H1 (cell line): ENCODE measurements around the gene NEK11. TPM values are rescaled to one million over a fixed set of nuclear protein-coding genes. Genes with fewer than 3 reads are reported as not detected.

Source experiments
- ASH2L ChIP-seq: fragments of 200-600, 300-600 bp; sonication (generic); IDR thresholded peaks from one replicate; pipeline ENCODE4 v1.7.1; 2017; ENCODE audit warnings: low read length
- FOSL1 ChIP-seq: IDR thresholded peaks from 2 replicates; pipeline ENCODE4 v1.6.1; 2011; ENCODE audit warnings: mild to moderate bottlenecking, low read depth, low read length, moderate library complexity; ENCODE audit not compliant: insufficient read depth
- GABPA ChIP-seq: IDR thresholded peaks from 2 replicates; pipeline ENCODE4 v1.6.1; 2011; ENCODE audit warnings: mild to moderate bottlenecking, low read length, moderate library complexity, borderline replicate concordance; ENCODE audit not compliant: insufficient read depth
- KDM4A ChIP-seq: IDR thresholded peaks from one replicate; pipeline ENCODE4 v1.7.1; 2012; ENCODE audit warnings: low read depth, mild to moderate bottlenecking, moderate library complexity, low read length, inconsistent platforms; ENCODE audit not compliant: severe bottlenecking
- NANOG ChIP-seq: IDR thresholded peaks from 2 replicates; pipeline ENCODE4 v1.6.1; 2011; ENCODE audit warnings: low read length, low read depth, mild to moderate bottlenecking, inconsistent platforms; ENCODE audit not compliant: insufficient read depth, poor library complexity, severe bottlenecking
- RFX5 ChIP-seq: IDR thresholded peaks from 2 replicates; pipeline ENCODE4 v1.6.1; 2011; ENCODE audit warnings: low read depth, low read length, improper control_type of control experiment, borderline replicate concordance
- RNF2 ChIP-seq: fragments of 200-900, 300-1000 bp; sonication (generic); IDR thresholded peaks from 2 replicates; pipeline ENCODE4 v1.7.1; 2016; ENCODE audit warnings: borderline replicate concordance, low read depth, mild to moderate bottlenecking, antibody characterized with exemption, low read length; ENCODE audit not compliant: poor library complexity, severe bottlenecking; ENCODE audit errors: missing control alignments
- SUZ12 ChIP-seq: fragments of 200-600 bp; sonication (generic); IDR thresholded peaks from 2 replicates; pipeline ENCODE4 v1.6.1; 2012; ENCODE audit warnings: mild to moderate bottlenecking, inconsistent platforms, low read length, moderate library complexity, mixed read lengths
- TAF7 ChIP-seq: optimal IDR thresholded peaks from 2 replicates; pipeline ENCODE3; 2011; ENCODE audit warnings: low read depth, mild to moderate bottlenecking, inconsistent platforms, low read length, moderate library complexity, borderline replicate concordance
- ZNF274 ChIP-seq: IDR thresholded peaks from 2 replicates; pipeline ENCODE4 v1.7.0; 2012; ENCODE audit warnings: low read length, borderline replicate concordance; ENCODE audit errors: extremely low read depth
- polyA plus RNA-seq, 7 experiments: library from polyadenylated mRNA; depleted of rRNA in 3 of 7; stranded (reverse) in 5 of 7; unstranded in 2 of 7; fragments of >200 nt in 5 of 7; fragments of 200-250 nt in 2 of 7; gene quantifications; 1 replicate in 5 of 7; 2 replicates in 1 of 7; 4 replicates in 1 of 7; pipeline versions ENCODE4 v1.2.1 to v1.2.3, GENCODE V29; 2011 to 2013; ENCODE audit warnings: missing spikeins in 2 of 7, mixed read lengths in 2 of 7
- total RNA-seq: library from RNA; stranded (reverse); fragmentation: NEBNext Ultra II Directional; extraction: Animal tissue kit (Norgen Biotek cat#: 25700); gene quantifications from 2 replicates; pipeline ENCODE4 v1.2.1, GENCODE V29; 2021

NEK11 gene
- total and polyA plus RNA-seq, 2 of the 8 experiments (the other 6 are each of a cell fraction or from before 2014, with no cell fraction given) = 0.60 TPM; not detected in 1

DNA sequence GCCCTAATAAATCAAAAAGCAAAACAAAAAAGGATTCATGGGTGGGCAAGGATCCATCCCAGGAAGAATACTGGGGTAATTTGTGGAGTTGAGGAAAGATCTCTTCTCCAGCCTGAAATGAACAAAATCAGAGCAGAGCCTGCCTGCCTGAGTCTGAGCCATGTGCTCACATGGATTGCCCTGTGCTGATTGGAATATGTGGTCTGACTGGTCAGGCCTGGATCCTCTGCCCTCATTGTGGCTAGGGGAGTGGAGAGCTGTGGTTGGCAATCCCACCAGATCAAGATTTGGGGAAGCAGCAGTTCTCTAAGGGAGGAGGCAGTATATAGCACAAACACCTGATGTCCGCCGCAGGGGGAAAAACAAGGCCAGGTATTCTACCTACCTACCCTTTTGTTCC lies 348.1 kb downstream of the NEK11 start (continued):
- TF ChIP-seq GABPA = no peak
- no peak for TF ChIP-seq FOSL1
- TF ChIP-seq NANOG = no peak
- TF ChIP-seq KDM4A = no peak
- TF ChIP-seq SUZ12 = no peak
- TF ChIP-seq RNF2 = no peak
- TF ChIP-seq ASH2L = no peak
- TF ChIP-seq ZNF274 = no peak
- no peak for TF ChIP-seq TAF7
- TF ChIP-seq RFX5 = no peak
